ENCODE results near the gene MORN3. TPM values are rescaled to one million over a fixed set of nuclear protein-coding genes. Genes with fewer than 3 reads are reported as not detected.

Gene MORN3
- total and polyA plus RNA-seq, 2 of the 4 experiments (the other 2 are of a cell fraction): 0.18 to 0.22 TPM

GRCh38 chr12:121602766-121603165 lies 66.7 kb downstream of the MORN3 start:
- TF ChIP-seq CEBPB (IDR thresholded peaks at IDR 0.05; ENCODE audit: low read depth, low read length) (no peak), MAZ (IDR thresholded peaks at IDR 0.05; ENCODE audit: borderline replicate concordance, low read depth, low read length) (no peak), NFE2L2 (IDR thresholded peaks at IDR 0.05; ENCODE audit: low read depth, low read length) (no peak), FOS (IDR thresholded peaks at IDR 0.05; ENCODE audit: low read depth, low read length) (no peak), RCOR1 (IDR thresholded peaks at IDR 0.05; ENCODE audit: insufficient replicate concordance, low read length) (no peak), BHLHE40 (IDR thresholded peaks at IDR 0.05; ENCODE audit: low read depth, low read length) (no peak), MAFK (IDR thresholded peaks at IDR 0.05; ENCODE audit: low read depth, low read length) (no peak), MXI1 (IDR thresholded peaks at IDR 0.05; ENCODE audit: borderline replicate concordance, low read depth, low read length) (no peak), POLR2A (IDR thresholded peaks at IDR 0.05; ENCODE audit: low read depth, low read length) (no peak), USF2 (IDR thresholded peaks at IDR 0.05; ENCODE audit: low read depth, low read length) (no peak), CHD1 (IDR thresholded peaks at IDR 0.05; ENCODE audit: low read depth, low read length) (no peak), RAD21 (IDR thresholded peaks at IDR 0.05; ENCODE audit: low read length) (no peak), ELK1 (IDR thresholded peaks at IDR 0.05; ENCODE audit: borderline replicate concordance, low read depth, low read length) (no peak), SMC3 (IDR thresholded peaks at IDR 0.05; ENCODE audit: low read depth, low read length) (no peak), RFX5 (IDR thresholded peaks at IDR 0.05; ENCODE audit: low read depth, low read length) (no peak)
- TF ChIP-seq, protein P1, sequence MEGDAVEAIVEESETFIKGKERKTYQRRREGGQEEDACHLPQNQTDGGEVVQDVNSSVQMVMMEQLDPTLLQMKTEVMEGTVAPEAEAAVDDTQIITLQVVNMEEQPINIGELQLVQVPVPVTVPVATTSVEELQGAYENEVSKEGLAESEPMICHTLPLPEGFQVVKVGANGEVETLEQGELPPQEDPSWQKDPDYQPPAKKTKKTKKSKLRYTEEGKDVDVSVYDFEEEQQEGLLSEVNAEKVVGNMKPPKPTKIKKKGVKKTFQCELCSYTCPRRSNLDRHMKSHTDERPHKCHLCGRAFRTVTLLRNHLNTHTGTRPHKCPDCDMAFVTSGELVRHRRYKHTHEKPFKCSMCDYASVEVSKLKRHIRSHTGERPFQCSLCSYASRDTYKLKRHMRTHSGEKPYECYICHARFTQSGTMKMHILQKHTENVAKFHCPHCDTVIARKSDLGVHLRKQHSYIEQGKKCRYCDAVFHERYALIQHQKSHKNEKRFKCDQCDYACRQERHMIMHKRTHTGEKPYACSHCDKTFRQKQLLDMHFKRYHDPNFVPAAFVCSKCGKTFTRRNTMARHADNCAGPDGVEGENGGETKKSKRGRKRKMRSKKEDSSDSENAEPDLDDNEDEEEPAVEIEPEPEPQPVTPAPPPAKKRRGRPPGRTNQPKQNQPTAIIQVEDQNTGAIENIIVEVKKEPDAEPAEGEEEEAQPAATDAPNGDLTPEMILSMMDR (conservative IDR thresholded peaks at IDR 0.05; ENCODE audit: low read depth, low read length): no peak
- H4K5ac ChIP-seq (ENCODE audit: low read depth, low read length): no peak overlapping the region
- 94 to 100% methylated on average over 1 to 3 of the region's 6 CpGs for WGBS, 2 experiments (ENCODE audit: extremely low coverage in 2 of 2, insufficient read length in 1 of 2)
- DNase-seq (no peak), ATAC-seq (ENCODE audit: low read depth) (no peak)
- no peak overlapping the region for H2BK120ac ChIP-seq (ENCODE audit: low read depth, low read length)
- no peak overlapping the region for H3K23ac ChIP-seq (ENCODE audit: low read depth, low read length)
- H3K9ac ChIP-seq (ENCODE audit: low read depth, low read length): no peak overlapping the region
- no peak overlapping the region for H3K18ac ChIP-seq (ENCODE audit: low read depth, low read length)
- BruUV-seq (replicated peaks): no TSS peak
- CTCF ChIA-PET: no interaction called here
- no peak overlapping the region for H3K27ac ChIP-seq (ENCODE audit: insufficient read depth, low read length)
- no peaks in the 10 kb centered on the region for H3K9me3 ChIP-seq (ENCODE audit: control insufficient read depth, insufficient read depth, low read length)
- no peak overlapping the region for H2AFZ ChIP-seq (replicated peaks; ENCODE audit: low read length, poor library complexity)
- no peaks in the 10 kb centered on the region for H3K27me3 ChIP-seq (ENCODE audit: control insufficient read depth, insufficient read depth, low read length)
- no peak overlapping the region for H4K8ac ChIP-seq (ENCODE audit: low read depth in 2 of 2, low read length in 2 of 2)
- H3K36me3 ChIP-seq (ENCODE audit: control insufficient read depth, insufficient read depth, low read length): no peaks in the 10 kb centered on the region
- H3K56ac ChIP-seq (ENCODE audit: extremely low read depth, insufficient read depth, low read length): no peak overlapping the region
- in situ Hi-C loops (cut with MboI; ENCODE audit: low sequenced_read_pairs): no loop called here
- H3K14ac ChIP-seq (replicated peaks; ENCODE audit: low read depth, low read length): no peak overlapping the region
- no peak overlapping the region for H2BK5ac ChIP-seq (ENCODE audit: low read depth, low read length, poor library complexity, severe bottlenecking)
- H3K4me1 ChIP-seq (ENCODE audit: control insufficient read depth, insufficient read depth, low read length): no peaks in the 10 kb centered on the region
- no peak overlapping the region for H2AK9ac ChIP-seq (replicated peaks; ENCODE audit: low read depth, low read length, poor library complexity)
- H3K79me1 ChIP-seq (ENCODE audit: low read depth in 1 of 2, low read length in 2 of 2): no peaks in the 10 kb centered on the region
- H3K4me2 ChIP-seq (ENCODE audit: low read depth, low read length): no peak overlapping the region
- POLR2A ChIA-PET (ENCODE audit: unreplicated experiment): no interaction called here
- H4K91ac ChIP-seq (ENCODE audit: insufficient read depth, low read depth, low read length): no peak overlapping the region
- no peak overlapping the region for H2AK5ac ChIP-seq (ENCODE audit: low read depth, low read length)
- no peak overlapping the region for H3K4ac ChIP-seq (ENCODE audit: low read depth, low read length)
- no peaks in the 10 kb centered on the region for H4K20me1 ChIP-seq (ENCODE audit: insufficient read depth, low read length)
- no peak overlapping the region for H2BK20ac ChIP-seq (ENCODE audit: low read depth, low read length)
- no peaks in the 10 kb centered on the region for H3K9me1 ChIP-seq (ENCODE audit: insufficient read depth, low read length)
- H2BK15ac ChIP-seq (ENCODE audit: low read depth, low read length): no peak overlapping the region
- intact Hi-C loops (cut with micrococcal nuclease): no loop called here
- dilution Hi-C loops (cut with HindIII; ENCODE audit: low sequenced_read_pairs, unreplicated experiment): no loop called here
- no peak overlapping the region for H3K4me3 ChIP-seq (ENCODE audit: insufficient read depth, low read depth, low read length)

Data from IMR-90 (cell line).